Breast epithelium (tissue), 3 donors: ENCODE results near the gene PRDM2.

Experiments used
- CTCF ChIP-seq, 3 donors: fragments of 450-650 bp; IDR thresholded peaks; one replicate each; pipeline ENCODE4 v1.5.1; 2016 to 2017; ENCODE audit warnings: antibody characterized with exemption in 3 of 3, mild to moderate bottlenecking in 3 of 3, moderate library complexity in 3 of 3
- POLR2A ChIP-seq: fragments of 450-650 bp; IDR thresholded peaks from one replicate; pipeline ENCODE4 v1.6.1; 2016; ENCODE audit warnings: antibody characterized with exemption, mild to moderate bottlenecking, moderate library complexity

- TF ChIP-seq CTCF (IDR thresholded peaks at IDR 0.05) (no peak), POLR2A (no peak)
Observed at GRCh38 chr1:13808729-13809131, 108.7 kb downstream of the PRDM2 start.
